Mononuclear cell (primary cell): ENCODE measurements around the gene AEN. TPM values are rescaled to one million over a fixed set of nuclear protein-coding genes. Genes with fewer than 3 reads are reported as not detected.
"Not testable (repeated sequence)": the region's sequence is repeated elsewhere in the genome, so short reads cannot be mapped to it uniquely, and the experiment has no call there.

Experiments
- H3K27me3 ChIP-seq: 2 replicates; pipeline ENCODE4 v1.6.0; 2011; ENCODE audit warnings: low read length, control low read depth; ENCODE audit not compliant: insufficient read depth
- H3K4me1 ChIP-seq: 2 replicates; pipeline ENCODE4 v1.5.1; 2011; ENCODE audit warnings: mild to moderate bottlenecking, low read length, control low read depth; ENCODE audit not compliant: insufficient read depth
- H3K4me3 ChIP-seq: 2 replicates; pipeline ENCODE4 v1.5.1; 2011; ENCODE audit warnings: mild to moderate bottlenecking, low read length, moderate library complexity
- H3K9me3 ChIP-seq: 2 replicates; pipeline ENCODE4 v1.5.1; 2011; ENCODE audit warnings: low read depth, mild to moderate bottlenecking, control low read depth, low read length
- total RNA-seq: library from RNA; depleted of rRNA; stranded (reverse); fragments of >200 nt; gene quantifications from one replicate; pipeline ENCODE4 v1.2.3, GENCODE V29; 2012

The AEN gene
- total RNA-seq, 1 donor, result 38.9 TPM

DNA sequence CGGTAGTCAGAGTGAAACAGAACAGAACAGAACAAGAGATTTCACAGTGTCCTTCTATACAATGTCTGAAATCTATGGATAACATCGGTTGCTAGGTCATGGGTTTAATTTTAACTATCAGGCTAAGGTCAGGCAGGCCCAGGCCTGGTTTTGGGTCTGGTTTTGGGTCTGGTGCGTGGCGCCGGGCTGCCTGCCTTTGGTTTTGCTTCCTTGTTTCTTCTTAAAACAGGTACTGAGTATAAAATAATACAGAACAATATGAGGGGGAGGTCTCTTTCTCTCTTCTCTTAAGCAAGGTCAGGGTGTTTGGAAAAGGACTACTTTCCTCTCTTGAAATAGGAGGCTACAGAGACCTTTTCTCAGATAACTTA lies 1.4 kb downstream of the AEN start:
- Histone ChIP-seq H3K4me1 (peaks cover 60% of the 10 kb centered on the region), H3K4me3 (peak overlapping the region; percentile 68), H3K9me3 (no peaks in the 10 kb centered on the region), H3K27me3 (no peaks in the 10 kb centered on the region)

DNA sequence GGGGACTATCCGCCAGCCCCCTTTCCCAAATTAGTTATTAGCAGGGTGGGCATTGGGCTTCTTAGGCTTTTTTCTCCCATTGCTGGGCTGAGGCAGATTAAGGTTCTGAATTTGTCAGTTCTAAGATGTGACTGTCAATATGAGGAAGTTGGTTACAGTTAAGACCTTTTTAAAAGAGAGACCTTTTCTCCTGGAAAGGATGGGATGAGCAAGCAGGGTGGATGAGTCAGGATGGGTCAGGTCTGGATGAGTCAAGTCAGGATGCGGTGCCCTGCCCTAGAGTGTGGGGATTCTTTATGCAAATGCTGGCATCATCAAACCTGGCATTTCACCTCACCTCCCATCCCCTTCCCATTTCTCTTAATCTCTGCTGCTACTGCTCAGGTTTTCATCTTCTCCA lies 1.9 kb downstream of the AEN start:
- Histone ChIP-seq H3K4me1 (peaks cover 65% of the 10 kb centered on the region), H3K27me3 (no peaks in the 10 kb centered on the region), H3K9me3 (no peaks in the 10 kb centered on the region), H3K4me3 (no peak overlapping the region)

DNA sequence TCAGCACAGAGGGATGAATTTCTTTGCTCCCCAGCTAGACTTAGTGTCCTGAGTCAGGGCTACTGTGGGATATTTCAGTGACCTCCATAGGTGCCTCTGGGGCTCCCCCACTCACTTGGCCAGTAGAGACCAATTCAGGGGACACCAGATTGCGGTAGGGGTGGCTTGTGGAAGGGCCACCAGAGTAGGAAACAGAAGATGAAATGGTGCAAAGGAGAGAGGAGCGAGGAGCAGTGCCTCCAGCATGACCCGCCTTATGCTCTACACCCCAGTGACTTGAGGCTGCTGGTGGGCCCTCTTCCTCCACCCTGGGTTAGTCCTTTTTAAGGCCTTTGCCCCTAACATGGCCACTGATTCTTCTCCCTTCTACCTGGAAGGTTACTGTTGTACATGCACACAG lies 2.5 kb downstream of the AEN start:
- Histone ChIP-seq H3K27me3 (no peaks in the 10 kb centered on the region), H3K4me3 (no peak overlapping the region), H3K9me3 (no peaks in the 10 kb centered on the region), H3K4me1 (peaks cover 70% of the 10 kb centered on the region)

DNA sequence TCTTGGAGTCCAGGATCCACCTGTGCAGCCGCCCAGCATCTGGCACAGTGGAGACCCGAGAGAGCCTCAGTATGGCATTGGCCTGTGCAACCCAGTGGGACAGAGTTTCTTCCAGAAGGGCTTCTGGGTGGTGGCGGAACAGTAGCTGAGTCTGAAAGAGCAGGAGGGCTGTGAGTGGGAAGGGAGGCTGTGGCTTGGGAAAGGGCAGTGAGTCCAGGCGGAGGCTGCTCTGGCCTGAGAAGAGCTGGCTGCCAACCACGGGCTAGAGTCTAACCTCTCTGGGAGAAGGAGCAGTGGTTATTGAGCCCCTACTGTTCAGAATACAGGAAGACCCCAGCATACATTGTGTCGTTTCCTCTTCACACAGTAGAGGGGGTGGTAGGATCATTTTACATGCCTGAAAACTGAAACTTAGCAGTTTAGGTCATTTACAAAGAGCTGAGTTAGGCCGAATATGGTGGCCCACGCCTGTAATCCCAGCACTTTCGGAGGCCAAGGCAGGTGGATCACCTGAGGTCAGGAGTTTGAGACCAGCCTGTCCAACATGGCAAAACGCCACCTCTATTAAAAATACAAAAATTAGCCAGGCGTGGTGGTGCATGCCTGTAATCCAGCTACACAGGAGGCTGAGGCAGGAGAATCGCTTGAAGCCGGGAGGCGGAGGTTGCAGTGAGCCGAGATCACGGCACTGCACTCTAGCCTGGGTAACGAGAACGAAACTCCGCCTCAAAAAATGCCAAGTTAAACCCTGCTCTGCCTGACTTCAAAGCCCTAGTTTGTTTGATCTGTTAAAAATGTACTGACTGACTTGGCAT lies 3.2 kb downstream of the AEN start:
- Histone ChIP-seq H3K9me3 (no peaks in the 10 kb centered on the region), H3K4me1 (peaks cover 78% of the 10 kb centered on the region), H3K27me3 (no peaks in the 10 kb centered on the region), H3K4me3 (no peak overlapping the region)

DNA sequence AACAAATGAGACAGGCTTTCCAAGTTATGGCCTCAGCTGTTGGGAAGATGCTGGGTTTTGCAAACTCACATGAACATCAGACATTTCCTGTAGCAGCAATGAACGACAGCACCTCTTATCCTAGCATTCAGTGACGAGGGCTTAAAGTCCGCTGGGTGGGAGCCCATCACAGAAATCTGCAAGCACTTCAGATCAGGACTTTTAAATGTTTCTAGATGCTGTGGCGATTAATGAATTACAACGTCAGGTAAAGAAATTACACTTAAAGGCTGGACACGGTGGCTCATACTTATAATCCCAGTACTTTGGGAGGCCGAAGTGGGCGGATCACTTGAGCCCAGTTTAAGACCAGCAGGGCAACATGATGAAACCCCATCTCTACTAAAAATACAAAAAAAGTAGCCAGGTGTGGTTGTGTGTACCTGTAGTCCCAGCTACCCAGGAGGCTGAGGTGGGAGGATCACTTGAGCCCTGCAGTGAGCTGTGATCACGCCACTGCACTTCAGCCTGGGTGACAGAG lies 3.9 kb downstream of the AEN start:
- Histone ChIP-seq H3K4me1 (peaks cover 84% of the 10 kb centered on the region), H3K4me3 (no peak overlapping the region)

DNA sequence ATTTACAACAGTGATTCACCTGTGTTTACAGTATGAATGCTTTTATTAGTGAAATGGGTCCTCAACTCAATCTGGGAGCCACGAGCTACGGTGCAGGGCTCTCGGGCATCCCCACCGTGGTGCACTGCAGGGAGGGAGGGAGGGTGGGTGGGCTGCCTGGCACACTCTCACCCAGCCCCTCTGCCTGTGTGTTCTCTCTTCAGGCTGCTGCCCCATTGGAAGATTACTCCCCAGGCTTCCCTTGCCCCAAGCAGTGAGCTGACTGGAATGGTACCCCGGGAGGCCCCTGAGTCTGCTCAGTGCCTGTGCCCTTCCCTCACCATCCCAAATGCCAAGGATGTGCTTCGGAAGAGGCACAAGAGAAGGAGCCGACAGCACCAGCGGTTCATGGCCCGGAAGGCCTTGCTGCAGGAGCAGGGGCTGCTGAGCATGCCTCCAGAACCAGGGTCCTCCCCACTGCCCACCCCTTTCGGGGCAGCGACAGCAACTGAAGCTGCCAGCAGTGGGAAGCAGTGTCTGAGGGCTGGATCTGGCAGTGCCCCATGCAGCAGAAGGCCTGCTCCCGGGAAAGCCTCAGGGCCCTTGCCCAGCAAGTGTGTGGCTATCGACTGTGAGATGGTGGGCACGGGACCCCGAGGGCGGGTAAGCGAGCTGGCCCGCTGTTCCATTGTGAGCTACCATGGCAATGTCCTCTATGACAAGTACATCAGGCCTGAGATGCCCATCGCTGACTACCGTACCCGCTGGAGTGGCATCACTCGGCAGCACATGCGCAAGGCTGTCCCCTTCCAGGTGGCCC lies 5.0 kb downstream of the AEN start:
- Histone ChIP-seq H3K9me3 (no peaks in the 10 kb centered on the region), H3K4me1 (peaks cover 90% of the 10 kb centered on the region), H3K27me3 (no peaks in the 10 kb centered on the region), H3K4me3 (no peak overlapping the region)

More for the DNA sequence above, 3.9 kb downstream of the AEN start:
- no peaks in the 10 kb centered on the region for H3K9me3 ChIP-seq
- H3K27me3 ChIP-seq, result no peaks in the 10 kb centered on the region

GRCh38 chr15:88627463-88627862 lies 6.3 kb downstream of the AEN start:
- Histone ChIP-seq H3K4me1 (peaks cover 92% of the 10 kb centered on the region), H3K9me3 (no peaks in the 10 kb centered on the region), H3K27me3 (no peaks in the 10 kb centered on the region), H3K4me3 (no peak overlapping the region)

- Histone ChIP-seq H3K4me1 (peaks cover 92% of the 10 kb centered on the region), H3K9me3 (no peaks in the 10 kb centered on the region), H3K4me3 (no peak overlapping the region), H3K27me3 (no peaks in the 10 kb centered on the region)
Measured at GRCh38 chr15:88628018-88628654, 7.0 kb downstream of the AEN start.

DNA sequence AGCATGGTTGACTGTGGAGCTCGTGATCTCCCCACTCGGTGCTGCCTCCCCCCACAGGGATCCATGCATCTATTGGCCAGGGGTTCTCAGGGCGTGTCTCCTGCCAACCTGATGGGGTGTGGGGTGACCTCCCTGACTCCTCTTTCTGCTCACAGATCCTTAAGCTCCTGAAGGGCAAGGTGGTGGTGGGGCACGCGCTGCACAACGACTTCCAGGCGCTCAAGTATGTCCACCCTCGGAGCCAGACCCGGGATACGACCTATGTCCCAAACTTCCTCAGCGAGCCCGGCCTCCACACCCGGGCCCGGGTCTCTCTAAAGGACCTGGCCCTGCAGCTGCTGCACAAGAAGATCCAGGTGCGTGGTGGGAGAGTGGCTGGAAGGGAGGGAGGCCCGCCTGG lies 7.9 kb downstream of the AEN start:
- H3K4me3 ChIP-seq, result no peak overlapping the region
- H3K9me3 ChIP-seq, result no peaks in the 10 kb centered on the region
- peaks cover 89% of the 10 kb centered on the region for H3K4me1 ChIP-seq
- H3K27me3 ChIP-seq, result no peaks in the 10 kb centered on the region

DNA sequence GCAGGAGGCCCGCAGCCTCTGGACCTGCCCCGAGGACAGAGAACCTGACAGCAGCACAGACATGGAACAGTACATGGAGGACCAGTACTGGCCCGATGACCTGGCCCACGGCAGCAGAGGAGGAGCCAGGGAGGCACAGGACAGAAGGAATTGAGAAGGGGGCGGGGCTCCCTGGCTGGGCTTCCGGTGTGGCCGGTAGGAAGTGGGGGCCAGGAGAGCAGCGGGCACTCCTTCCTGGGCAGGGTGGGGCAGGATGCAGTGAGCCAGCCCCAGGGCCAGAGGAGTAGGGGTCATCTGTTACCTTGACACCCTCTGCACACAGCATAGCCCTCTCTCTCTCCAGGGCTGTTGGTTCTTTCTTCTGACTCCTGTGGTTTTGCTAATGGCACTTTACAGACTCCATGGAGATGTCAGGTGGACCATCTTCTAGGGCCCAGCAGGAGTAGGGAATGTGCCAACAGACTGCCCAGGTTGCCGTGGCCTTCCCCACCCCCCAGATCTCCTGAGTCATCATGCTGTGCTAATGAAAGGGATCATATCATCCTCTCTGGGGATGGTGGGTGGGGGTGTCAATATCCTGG lies 9.1 kb downstream of the AEN start:
- Histone ChIP-seq H3K4me3 (no peak overlapping the region), H3K9me3 (no peaks in the 10 kb centered on the region), H3K4me1 (peaks cover 88% of the 10 kb centered on the region), H3K27me3 (no peaks in the 10 kb centered on the region)

- Histone ChIP-seq H3K4me1 (peaks cover 87% of the 10 kb centered on the region), H3K4me3 (no peak overlapping the region), H3K9me3 (no peaks in the 10 kb centered on the region), H3K27me3 (no peaks in the 10 kb centered on the region)
Measured at GRCh38 chr15:88630798-88631463, 9.8 kb downstream of the AEN start.

- peaks cover 87% of the 10 kb centered on the region for H3K4me1 ChIP-seq
- H3K9me3 ChIP-seq, result no peaks in the 10 kb centered on the region
- no peak overlapping the region for H3K4me3 ChIP-seq
- no peaks in the 10 kb centered on the region for H3K27me3 ChIP-seq
Measured at GRCh38 chr15:88631464-88632028, 10.4 kb downstream of the AEN start.

DNA sequence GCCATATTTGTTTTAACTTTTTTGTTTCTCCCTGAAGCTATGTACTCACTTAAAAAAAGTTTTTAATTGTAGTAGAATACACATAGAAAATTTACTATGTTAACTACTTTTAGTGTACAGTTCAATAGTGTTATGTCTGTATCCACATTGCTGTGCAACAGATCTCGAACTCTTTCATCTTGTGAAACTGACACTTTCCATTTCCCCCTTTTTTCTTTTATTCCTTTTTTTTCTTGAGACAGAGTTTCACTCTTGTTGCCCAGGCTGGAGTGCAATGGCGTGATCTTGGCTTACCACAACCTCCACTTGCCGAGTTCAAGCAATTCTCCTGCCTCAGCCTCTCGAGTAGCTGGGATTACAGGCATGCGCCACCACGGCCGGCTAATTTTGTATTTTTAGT lies 11.7 kb downstream of the AEN start:
- H3K9me3 ChIP-seq, H3K4me3 ChIP-seq, H3K27me3 ChIP-seq: not testable (repeated sequence)
- H3K4me1 ChIP-seq, result peaks cover 91% of the 10 kb centered on the region

DNA sequence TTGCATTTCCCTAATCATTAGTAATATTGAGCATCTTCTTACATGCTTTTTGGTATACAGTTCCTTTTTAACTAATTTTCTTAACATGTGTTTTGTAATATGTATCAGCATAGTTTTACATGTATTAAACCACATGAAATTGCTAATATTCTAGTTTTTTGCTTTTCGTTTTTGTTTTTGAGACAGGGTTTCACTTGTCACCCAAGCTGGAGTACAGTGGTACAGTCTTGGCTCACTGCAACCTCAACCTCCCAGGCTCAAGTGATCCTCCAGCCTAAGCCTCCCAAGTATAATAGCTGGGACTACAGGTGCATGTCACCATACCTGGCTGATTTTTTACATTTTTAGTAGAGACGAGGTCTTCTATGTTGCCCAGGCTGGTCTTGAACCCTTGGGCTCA lies 13.3 kb downstream of the AEN start:
- Histone ChIP-seq H3K4me3 (no peak overlapping the region), H3K9me3 (no peaks in the 10 kb centered on the region), H3K27me3 (no peaks in the 10 kb centered on the region), H3K4me1 (peaks cover 89% of the 10 kb centered on the region)
